Subcutaneous adipose tissue (tissue), 4 donors: Measurements from ENCODE around the gene ATF4. TPM values are rescaled to one million over a fixed set of nuclear protein-coding genes. Genes with fewer than 3 reads are reported as not detected.

ENCODE experiments used
- total RNA-seq, 4 donors: library from RNA; depleted of rRNA; stranded (reverse); fragments of >200 nt; gene quantifications; one replicate each; pipeline ENCODE4 v1.1.0, GENCODE V29; 2016
- TF ChIP-seq, protein P1 (sequence below): fragments of 450-650 bp; IDR thresholded peaks from one replicate; pipeline ENCODE4 v1.5.1; 2016; ENCODE audit warnings: low read depth, mild to moderate bottlenecking, control low read depth, antibody characterized with exemption, moderate library complexity

Gene ATF4
- total RNA-seq, 4 donors from 2014 or later, result 333 to 430 (median 399) TPM

GRCh38 chr22:39546889-39547586 is 26.7 kb downstream of the ATF4 start:
- TF ChIP-seq, protein P1, sequence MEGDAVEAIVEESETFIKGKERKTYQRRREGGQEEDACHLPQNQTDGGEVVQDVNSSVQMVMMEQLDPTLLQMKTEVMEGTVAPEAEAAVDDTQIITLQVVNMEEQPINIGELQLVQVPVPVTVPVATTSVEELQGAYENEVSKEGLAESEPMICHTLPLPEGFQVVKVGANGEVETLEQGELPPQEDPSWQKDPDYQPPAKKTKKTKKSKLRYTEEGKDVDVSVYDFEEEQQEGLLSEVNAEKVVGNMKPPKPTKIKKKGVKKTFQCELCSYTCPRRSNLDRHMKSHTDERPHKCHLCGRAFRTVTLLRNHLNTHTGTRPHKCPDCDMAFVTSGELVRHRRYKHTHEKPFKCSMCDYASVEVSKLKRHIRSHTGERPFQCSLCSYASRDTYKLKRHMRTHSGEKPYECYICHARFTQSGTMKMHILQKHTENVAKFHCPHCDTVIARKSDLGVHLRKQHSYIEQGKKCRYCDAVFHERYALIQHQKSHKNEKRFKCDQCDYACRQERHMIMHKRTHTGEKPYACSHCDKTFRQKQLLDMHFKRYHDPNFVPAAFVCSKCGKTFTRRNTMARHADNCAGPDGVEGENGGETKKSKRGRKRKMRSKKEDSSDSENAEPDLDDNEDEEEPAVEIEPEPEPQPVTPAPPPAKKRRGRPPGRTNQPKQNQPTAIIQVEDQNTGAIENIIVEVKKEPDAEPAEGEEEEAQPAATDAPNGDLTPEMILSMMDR, result no peak

GRCh38 chr22:39547587-39547947 is 27.2 kb downstream of the ATF4 start:
- TF ChIP-seq, protein P1, result no peak

- TF ChIP-seq, protein P1, result no peak
Observed at GRCh38 chr22:39553429-39553828, 33.1 kb downstream of the ATF4 start.

- TF ChIP-seq, protein P1, result no peak
Observed at GRCh38 chr22:39554151-39554550, 33.8 kb downstream of the ATF4 start.

- TF ChIP-seq, protein P1, result no peak
Observed at GRCh38 chr22:39556970-39557841, 36.8 kb downstream of the ATF4 start.

GRCh38 chr22:39558254-39558727 is 37.9 kb downstream of the ATF4 start:
- TF ChIP-seq, protein P1, result no peak

DNA sequence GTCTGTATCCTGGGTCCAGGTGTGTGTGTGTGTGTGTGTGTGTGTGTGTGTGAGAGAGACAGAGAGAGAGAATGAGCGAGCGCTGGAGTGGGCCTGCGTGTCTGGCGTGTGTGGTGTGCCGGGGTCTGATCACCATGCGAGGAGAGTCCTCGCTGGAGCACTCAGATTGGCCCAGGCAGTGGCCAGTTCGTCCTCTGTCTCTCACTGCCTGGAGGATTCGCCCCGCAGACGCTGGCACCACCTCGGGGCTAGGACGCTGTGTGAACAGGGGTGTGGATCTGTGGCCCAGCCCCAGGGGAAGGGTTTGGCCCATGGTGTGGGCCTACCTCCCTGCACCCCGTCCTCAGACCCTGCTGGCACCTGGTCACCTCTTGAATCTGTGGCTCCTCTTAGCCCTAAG is 38.6 kb downstream of the ATF4 start:
- TF ChIP-seq, protein P1, result no peak
